ENCODE measurements around the gene UBE3A.

Gene UBE3A

DNA sequence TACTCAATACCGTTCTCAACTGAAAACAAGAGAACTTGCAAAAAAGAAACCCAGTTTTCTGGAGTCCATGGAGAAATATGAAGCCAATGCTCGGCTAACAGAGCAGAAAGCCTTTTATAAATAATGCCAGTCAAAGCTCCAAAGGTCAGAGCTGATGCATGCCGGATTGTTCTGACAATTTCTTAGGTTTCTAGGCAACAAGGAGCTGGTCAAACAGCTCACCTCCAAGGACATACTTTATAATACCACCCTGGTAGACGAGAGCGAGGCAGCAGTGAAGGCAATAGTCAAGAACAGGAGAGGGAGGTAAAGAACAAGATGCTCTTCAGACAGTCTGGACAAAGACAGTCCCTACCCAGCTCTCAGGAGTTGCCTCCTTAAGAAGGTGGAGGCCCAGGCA lies 111.1 kb downstream of the UBE3A start:
- DNase-seq: no peak

DNA sequence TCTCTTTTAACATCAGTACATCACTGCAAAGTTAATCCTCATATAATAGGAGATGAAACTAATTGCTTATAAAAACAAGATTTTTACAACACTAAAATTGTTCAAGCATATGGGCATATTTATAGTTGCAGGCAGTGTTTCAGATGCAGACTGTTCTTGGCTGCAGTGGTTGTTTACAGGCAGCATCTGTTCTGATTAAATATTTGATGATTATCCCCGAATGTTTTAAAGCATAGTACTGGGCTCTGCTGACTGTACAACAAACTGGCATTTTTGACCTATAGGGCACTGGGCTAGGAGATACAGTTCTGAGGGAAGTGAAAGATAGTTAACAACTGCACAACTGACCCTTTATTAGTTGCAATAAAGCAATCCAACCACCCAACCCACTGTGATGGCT lies 113.6 kb downstream of the UBE3A start:
- DNase-seq: no peak

DNA sequence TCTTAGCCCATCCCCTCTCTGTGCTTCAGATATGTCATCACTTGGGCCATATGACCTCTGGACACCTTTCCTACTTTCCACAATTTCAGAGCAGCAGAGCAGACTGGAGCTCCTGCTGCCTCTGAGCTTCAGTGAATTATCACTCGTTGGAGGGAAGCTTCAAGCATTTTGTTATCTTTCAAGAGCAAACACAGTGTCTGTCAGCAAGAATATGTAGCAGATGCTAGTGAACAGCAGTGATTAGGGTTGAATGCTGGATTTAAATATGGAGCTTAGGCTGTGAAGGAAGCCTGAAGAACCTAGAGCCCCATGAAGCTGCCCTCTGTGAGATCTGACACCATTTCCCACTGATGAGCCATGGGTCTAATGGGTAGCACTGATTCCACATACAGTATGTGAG lies 115.4 kb downstream of the UBE3A start:
- no peak for DNase-seq

DNA sequence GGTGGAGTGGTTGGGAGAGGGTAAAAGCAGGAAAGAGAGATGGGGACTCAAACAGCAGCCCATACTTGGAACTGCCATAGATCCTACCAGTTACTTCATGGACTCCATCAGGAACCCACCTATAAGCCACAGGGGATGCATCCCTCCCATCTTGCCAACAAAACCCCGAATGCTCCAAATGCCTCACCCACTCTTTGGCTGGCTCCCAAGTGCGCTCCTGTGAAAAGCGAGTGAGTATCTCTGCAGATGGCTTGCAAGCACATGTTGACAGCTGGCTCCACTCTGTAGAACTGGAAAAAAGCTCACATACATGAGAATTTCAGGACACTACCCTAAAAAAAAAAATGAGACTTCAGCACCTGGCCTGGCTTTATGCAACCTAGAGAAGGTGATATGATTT lies 151.0 kb downstream of the UBE3A start:
- no peak for DNase-seq

All from activated CD4-positive, alpha-beta T cell treated with anti-CD3 and anti-CD28 coated beads, Interleukin-2, Interleukin-6, amounts not matched to agents 100 ng/mL and 50 ng/mL, durations not matched to agents 16 hours and 8 hours (primary cell).